Fibroblast of lung (primary cell): ENCODE data around the gene EMID1. TPM values are rescaled to one million over a fixed set of nuclear protein-coding genes. Genes with fewer than 3 reads are reported as not detected.

Experiments
- DNase-seq, 2 donors: peaks; one replicate each; pipeline versions ENCODE4 v3.0.0 to v3.0.0-alpha.2; 2010; ENCODE audit warnings: low read depth in 2 of 2
- H2AFZ ChIP-seq: 2 replicates; pipeline ENCODE4 v1.5.1; 2012; ENCODE audit warnings: low read length, control low read depth, inconsistent platforms
- H3K27ac ChIP-seq: 2 replicates; pipeline ENCODE4 v1.5.1; 2011; ENCODE audit warnings: low read length, control low read depth; ENCODE audit not compliant: insufficient read depth
- H3K27me3 ChIP-seq: 2 replicates; pipeline ENCODE4 v1.5.1; 2011; ENCODE audit warnings: mild to moderate bottlenecking, low read length; ENCODE audit not compliant: control insufficient read depth, insufficient read depth
- H3K36me3 ChIP-seq: 2 replicates; pipeline ENCODE4 v1.5.1; 2011; ENCODE audit warnings: low read length; ENCODE audit not compliant: control insufficient read depth, insufficient read depth
- H3K4me1 ChIP-seq: 2 replicates; pipeline ENCODE4 v1.5.1; 2011; ENCODE audit warnings: low read length; ENCODE audit not compliant: control insufficient read depth, insufficient read depth; ENCODE audit errors: extremely low read depth
- H3K4me2 ChIP-seq: 2 replicates; pipeline ENCODE4 v1.5.1; 2011; ENCODE audit warnings: low read length, control low read depth; ENCODE audit not compliant: insufficient read depth; ENCODE audit errors: extremely low read depth
- H3K4me3 ChIP-seq, 4 experiments: fragments of 200-600 bp in 1 of 4; sonication (generic) in 1 of 4; replicated peaks in 1 of 4; 2 replicates each; pipeline ENCODE4 v1.5.1; 2011 to 2016; ENCODE audit warnings: low read length in 4 of 4, low read depth in 3 of 4, mild to moderate bottlenecking in 3 of 4, control low read depth in 2 of 4, inconsistent platforms in 1 of 4, mixed read lengths in 1 of 4; ENCODE audit not compliant: insufficient read depth in 1 of 4; ENCODE audit errors: control extremely low read depth in 1 of 4
- H3K79me2 ChIP-seq: 2 replicates; pipeline ENCODE4 v1.5.1; 2012; ENCODE audit warnings: mild to moderate bottlenecking, low read length, inconsistent platforms; ENCODE audit not compliant: control insufficient read depth, insufficient read depth
- H3K9ac ChIP-seq: 2 replicates; pipeline ENCODE4 v1.5.1; 2011; ENCODE audit warnings: mild to moderate bottlenecking, low read length, control low read depth; ENCODE audit not compliant: insufficient read depth
- H3K9me3 ChIP-seq: 2 replicates; pipeline ENCODE4 v1.5.1; 2012; ENCODE audit warnings: low read depth, low read length; ENCODE audit not compliant: control insufficient read depth, insufficient read depth
- H4K20me1 ChIP-seq: 2 replicates; pipeline ENCODE4 v1.5.1; 2011; ENCODE audit warnings: low read length; ENCODE audit not compliant: control insufficient read depth, insufficient read depth; ENCODE audit errors: extremely low read depth
- CTCF ChIP-seq, 2 donors: IDR thresholded peaks in 1 of 2; conservative IDR thresholded peaks in 1 of 2; 1 replicate in 1 of 2; 2 replicates in 1 of 2; pipeline ENCODE4 v1.5.1; 2011 to 2012; ENCODE audit warnings: low read length in 2 of 2, control low read depth in 1 of 2, inconsistent platforms in 1 of 2, low read depth in 1 of 2, mild to moderate bottlenecking in 1 of 2
- EZH2 ChIP-seq: IDR thresholded peaks from 2 replicates; pipeline ENCODE4 v1.5.1; 2012; ENCODE audit warnings: low read length, control low read depth, mild to moderate bottlenecking; ENCODE audit errors: missing control alignments
- polyA plus RNA-seq, 2 donors: library from polyadenylated mRNA; depleted of rRNA in 1 of 2; stranded (reverse) in 1 of 2; unstranded in 1 of 2; fragments of >200 nt; gene quantifications; 2 replicates each; pipeline ENCODE4 v1.2.1, GENCODE V29; 2011 to 2012; ENCODE audit warnings: missing spikeins in 1 of 2
- total RNA-seq: library from RNA; depleted of rRNA; stranded (reverse); fragments of >200 nt; gene quantifications from 2 replicates; pipeline ENCODE4 v1.2.1, GENCODE V29; 2014

Gene EMID1
- total and polyA plus RNA-seq, 2 donors (not counting 1 experiment from before 2014, with no cell fraction given) = 0.50 TPM; not detected in 1

- H3K27me3 ChIP-seq = no peaks in the 10 kb centered on the region
- H3K79me2 ChIP-seq = no peaks in the 10 kb centered on the region
- no peak for DNase-seq
- TF ChIP-seq CTCF (conservative IDR thresholded peaks at IDR 0.05 in 1 of 2, IDR thresholded peaks at IDR 0.05 in 1 of 2; ENCODE audit: low read depth in 1 of 2, low read length in 2 of 2) = no peak
- no peak for TF ChIP-seq EZH2
- H3K9ac ChIP-seq = no peak overlapping the region
- no peaks in the 10 kb centered on the region for H3K9me3 ChIP-seq
- no peak overlapping the region for H2AFZ ChIP-seq
- H3K36me3 ChIP-seq = no peaks in the 10 kb centered on the region
- no peak overlapping the region for H3K4me3 ChIP-seq
- no peaks in the 10 kb centered on the region for H4K20me1 ChIP-seq
- no peak overlapping the region for H3K4me2 ChIP-seq
- no peaks in the 10 kb centered on the region for H3K4me1 ChIP-seq
- H3K27ac ChIP-seq = no peak overlapping the region
These were observed 5.8 kb upstream of the EMID1 start for GRCh38 chr22:29199702-29200400.

- Histone ChIP-seq H3K9ac (no peak overlapping the region), H3K79me2 (no peaks in the 10 kb centered on the region), H3K27me3 (peaks cover 9% of the 10 kb centered on the region), H3K4me1 (no peaks in the 10 kb centered on the region), H3K4me2 (no peak overlapping the region), H3K27ac (no peak overlapping the region), H3K9me3 (no peaks in the 10 kb centered on the region), H4K20me1 (no peaks in the 10 kb centered on the region), H3K4me3 (no peak overlapping the region), H2AFZ (no peak overlapping the region), H3K36me3 (no peaks in the 10 kb centered on the region)
- DNase-seq = no peak
- TF ChIP-seq CTCF (conservative IDR thresholded peaks at IDR 0.05 in 1 of 2, IDR thresholded peaks at IDR 0.05 in 1 of 2; ENCODE audit: low read depth in 1 of 2, low read length in 2 of 2) = no peak
- TF ChIP-seq EZH2 = no peak
These were observed 4.8 kb upstream of the EMID1 start for GRCh38 chr22:29200901-29201300.

GRCh38 chr22:29201782-29202181 is 3.9 kb upstream of the EMID1 start:
- no peak overlapping the region for H2AFZ ChIP-seq
- no peak overlapping the region for H3K4me2 ChIP-seq
- DNase-seq = no peak
- no peaks in the 10 kb centered on the region for H3K9me3 ChIP-seq
- no peaks in the 10 kb centered on the region for H3K36me3 ChIP-seq
- no peaks in the 10 kb centered on the region for H3K4me1 ChIP-seq
- peaks cover 17% of the 10 kb centered on the region for H3K27me3 ChIP-seq
- no peak overlapping the region for H3K4me3 ChIP-seq
- H4K20me1 ChIP-seq = no peaks in the 10 kb centered on the region
- H3K27ac ChIP-seq = no peak overlapping the region
- no peaks in the 10 kb centered on the region for H3K79me2 ChIP-seq
- TF ChIP-seq EZH2 (no peak), CTCF (conservative IDR thresholded peaks at IDR 0.05 in 1 of 2, IDR thresholded peaks at IDR 0.05 in 1 of 2; ENCODE audit: low read depth in 1 of 2, low read length in 2 of 2) (no peak)
- H3K9ac ChIP-seq = no peak overlapping the region
